Esophagus squamous epithelium (tissue), 4 donors: ENCODE results near the gene PBX2.

Source experiments
- CTCF ChIP-seq, 6 experiments: fragments of 450-650 bp in 4 of 6; fragments of 200-600 bp in 2 of 6; sonication (generic) in 2 of 6; IDR thresholded peaks; one replicate each; pipeline ENCODE4 v1.5.1; 2016 to 2019; ENCODE audit warnings: antibody characterized with exemption in 6 of 6, mild to moderate bottlenecking in 4 of 6, moderate library complexity in 4 of 6
- POLR2A ChIP-seq, 4 donors: fragments of 450-650 bp; IDR thresholded peaks; one replicate each; pipeline ENCODE4 v1.6.1; 2017; ENCODE audit warnings: antibody characterized with exemption in 4 of 4, mild to moderate bottlenecking in 4 of 4, moderate library complexity in 3 of 4

- no peak for TF ChIP-seq CTCF (IDR thresholded peaks at IDR 0.05)
- no peak for TF ChIP-seq POLR2A (IDR thresholded peaks at IDR 0.05)
Measured at GRCh38 chr6:32175322-32175710, 14.7 kb downstream of the PBX2 start.
